Urothelium cell line (cell line): Measurements from ENCODE around the gene CROCC.

Source experiments
- DNase-seq: peaks from one replicate; pipeline ENCODE4 v3.0.0; 2011; ENCODE audit warnings: low spot score, mixed read lengths
- FAIRE-seq: peaks from 2 replicates; lab custom pipeline; 2011; peaks lifted over from hg19 to GRCh38; lab: Jason Lieb, UNC

Gene CROCC

DNA sequence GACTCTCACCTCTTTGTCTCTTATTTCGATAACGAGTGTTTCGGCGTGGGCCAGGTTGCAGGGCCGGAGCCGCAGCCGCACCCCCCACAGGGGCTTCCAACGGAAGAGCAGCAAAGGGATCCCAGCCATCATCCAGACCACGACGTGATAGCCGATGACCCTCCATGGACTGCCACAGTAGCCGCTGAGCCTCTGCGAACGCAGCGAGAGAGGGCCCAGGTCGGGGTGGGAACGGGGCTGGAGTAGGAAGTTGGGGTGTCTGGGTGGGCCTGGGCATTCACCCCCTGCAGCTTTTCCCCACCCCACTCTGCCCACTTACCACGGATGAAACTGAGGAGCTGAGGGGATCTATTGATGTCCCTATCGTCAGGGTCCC, 83.6 kb downstream of the CROCC start:
- FAIRE-seq, result no peak
- DNase-seq, result no peak

DNA sequence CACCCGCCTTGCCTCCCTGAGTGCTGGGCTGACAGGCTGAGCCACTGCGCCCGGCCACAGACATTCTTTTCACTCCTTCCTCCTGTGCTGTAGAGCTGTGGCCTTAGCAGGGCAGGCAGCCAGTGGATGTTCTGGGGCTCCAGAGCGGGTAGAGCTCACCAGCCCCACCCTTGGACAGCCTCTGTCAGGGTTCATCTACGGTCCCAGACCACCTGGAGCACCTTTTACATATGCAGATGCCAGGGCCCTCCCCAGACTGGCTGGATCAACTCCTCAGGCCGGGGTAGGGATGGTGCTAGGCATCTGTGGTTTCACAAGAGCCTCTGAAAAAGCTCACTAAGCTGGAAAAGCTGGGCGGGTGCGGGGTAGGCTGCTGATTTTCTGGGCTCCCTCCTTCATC, 85.4 kb downstream of the CROCC start:
- DNase-seq (no peak), FAIRE-seq (no peak)

DNA sequence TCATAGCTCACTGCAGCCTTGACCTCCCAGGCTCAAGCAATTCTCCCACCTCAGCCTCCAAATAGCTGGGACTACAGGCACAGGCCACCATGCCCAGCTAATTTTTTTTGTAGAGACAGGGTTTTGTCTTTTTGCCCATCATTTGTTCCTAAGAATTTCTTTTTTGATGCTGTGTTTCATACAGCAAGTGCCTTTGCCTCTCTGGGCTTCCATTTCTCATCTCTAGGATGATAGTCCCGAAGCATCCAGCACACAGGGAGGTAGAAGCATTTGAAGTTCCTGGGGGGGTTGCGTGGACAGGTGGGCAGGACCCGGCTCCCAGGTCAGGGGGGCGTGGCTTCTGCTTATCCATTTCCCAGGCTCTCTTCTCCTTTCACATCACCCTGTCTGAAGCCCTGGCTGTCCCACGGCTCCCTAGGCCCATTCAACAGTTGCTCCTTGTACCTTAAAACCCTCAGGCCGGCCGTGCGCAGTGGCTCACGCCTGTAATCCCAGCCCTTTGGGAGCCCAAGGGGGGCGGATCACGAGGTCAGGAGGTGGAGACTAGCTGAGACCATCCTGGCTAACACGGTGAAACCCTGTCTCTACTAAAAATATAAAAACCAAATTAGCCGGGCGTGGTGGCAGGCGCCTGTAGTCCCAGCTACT, 86.6 kb downstream of the CROCC start:
- DNase-seq, result no peak
- no peak for FAIRE-seq

DNA sequence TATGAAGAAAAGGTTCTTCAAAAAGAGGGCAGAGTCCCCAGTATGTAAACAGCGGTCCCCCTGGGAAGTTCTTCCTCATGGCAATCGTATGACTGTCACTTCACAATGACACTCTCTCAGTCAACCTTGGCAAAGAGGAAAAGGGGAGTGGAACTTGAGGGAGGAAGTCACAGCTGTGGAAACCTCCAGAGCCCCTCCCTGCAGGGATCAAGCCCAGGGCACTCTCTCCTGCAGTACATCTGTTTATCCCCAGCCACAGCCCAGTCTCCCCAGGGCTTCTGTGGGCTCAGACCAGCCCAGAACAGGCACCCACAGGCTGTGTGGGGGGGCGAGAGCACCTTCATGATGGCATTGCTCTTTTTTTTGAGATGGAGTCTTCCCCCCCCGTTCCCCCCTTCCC, 88.0 kb downstream of the CROCC start:
- FAIRE-seq, result no peak
- DNase-seq, result no peak

DNA sequence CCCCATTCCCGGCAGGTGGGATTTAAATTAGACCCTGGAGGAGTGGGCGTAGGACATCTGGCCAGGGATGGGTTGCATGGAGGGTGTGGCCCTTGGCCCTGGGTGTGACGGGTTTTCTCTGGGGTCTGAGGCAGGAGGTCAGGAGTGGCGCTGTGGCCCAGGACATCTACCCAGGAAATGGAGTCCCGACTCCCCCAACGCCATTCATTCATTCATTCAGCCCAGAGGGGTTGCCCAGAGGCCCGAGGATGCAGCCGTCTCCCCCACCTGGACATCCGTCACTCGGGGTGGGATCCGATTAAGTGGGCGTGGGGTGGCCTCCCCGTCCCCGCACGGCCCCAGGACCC, 89.3 kb downstream of the CROCC start:
- FAIRE-seq (no peak), DNase-seq (no peak)

DNA sequence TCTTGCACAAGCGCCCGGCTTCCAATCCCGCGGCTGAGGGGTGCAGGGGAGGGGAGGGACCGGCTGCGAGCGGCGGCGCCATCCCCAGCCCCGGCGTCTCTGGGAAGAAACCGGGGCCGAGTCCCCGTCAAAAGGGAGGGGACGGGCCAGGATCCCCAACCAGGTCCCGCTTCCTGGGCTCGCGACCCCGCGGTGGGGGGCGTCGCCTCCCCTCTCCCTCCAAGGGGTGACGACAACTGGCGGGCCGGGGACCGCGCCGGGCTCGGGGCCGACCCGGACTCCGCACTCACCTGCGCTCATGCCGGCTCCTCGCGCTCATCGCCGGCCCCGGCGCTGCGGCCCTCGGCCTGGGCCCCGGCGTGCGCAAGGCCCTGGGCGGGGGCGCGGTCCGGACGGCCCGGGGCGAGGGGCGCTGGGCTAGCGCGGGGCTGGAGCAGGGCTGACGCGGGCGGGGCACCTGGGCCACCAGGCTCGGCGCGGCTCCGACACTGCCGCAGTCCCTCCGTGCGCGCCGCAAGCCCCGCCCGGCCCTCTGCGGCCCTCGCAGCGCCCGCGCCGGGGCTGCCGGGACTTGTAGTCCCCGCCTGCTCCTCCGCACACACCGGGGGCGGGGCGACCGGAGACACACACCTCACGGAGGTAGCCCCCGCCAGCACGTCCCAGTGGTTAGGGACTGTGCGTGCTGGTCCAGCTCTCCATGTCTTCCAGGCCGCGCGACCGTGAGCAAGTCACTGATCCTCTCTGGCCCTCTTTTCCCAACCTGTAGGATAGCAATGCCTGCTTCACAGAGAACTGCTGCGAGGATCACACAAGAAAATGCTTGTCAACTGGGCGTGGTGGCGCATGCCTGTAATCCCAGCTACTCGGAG, 89.9 kb downstream of the CROCC start, which contains the start of gene ATP13A2:
TSS of gene ATP13A2 (minus strand) at position 490 of the 869 bp plus-strand sequence. CDS start at position 300, 190 bp downstream.
- FAIRE-seq, result peak; percentile 69
- peak; percentile 94 for DNase-seq

DNA sequence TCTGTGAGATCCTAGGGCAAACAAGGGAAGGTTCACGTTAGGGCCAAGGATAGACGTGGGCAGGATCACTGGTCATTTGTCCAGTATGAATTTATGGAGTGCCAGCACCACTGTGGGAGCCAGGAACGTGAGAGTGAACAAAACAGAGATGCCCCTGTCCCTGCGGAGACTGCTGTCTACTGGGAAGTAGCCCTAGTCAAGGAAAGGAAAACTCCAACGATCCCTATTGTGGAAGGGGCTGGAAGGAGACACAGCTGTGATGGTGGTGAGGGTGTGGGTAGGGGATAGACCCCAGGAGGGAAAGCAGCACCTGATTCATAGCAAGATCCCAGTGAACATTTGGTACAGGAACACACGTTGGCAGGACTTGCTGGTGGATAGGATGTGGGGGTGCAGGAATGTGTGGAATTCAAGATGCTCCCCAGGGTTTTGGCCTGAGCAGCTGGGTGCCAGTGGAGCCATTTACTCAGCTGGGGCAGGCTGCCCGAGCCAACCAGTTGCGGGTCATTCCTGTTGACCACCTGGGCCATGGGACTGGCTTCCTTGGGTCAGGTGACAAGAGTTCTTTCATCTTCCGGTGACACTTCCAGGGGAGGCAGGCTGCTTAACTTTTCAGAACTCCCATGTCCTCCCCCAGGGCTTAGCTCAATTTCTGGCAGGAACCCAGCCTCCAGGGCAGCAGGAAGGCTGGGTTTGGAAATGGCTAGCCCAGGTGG, 91.2 kb downstream of the CROCC start:
- peak; percentile 50 for DNase-seq
- FAIRE-seq, result no peak

DNA sequence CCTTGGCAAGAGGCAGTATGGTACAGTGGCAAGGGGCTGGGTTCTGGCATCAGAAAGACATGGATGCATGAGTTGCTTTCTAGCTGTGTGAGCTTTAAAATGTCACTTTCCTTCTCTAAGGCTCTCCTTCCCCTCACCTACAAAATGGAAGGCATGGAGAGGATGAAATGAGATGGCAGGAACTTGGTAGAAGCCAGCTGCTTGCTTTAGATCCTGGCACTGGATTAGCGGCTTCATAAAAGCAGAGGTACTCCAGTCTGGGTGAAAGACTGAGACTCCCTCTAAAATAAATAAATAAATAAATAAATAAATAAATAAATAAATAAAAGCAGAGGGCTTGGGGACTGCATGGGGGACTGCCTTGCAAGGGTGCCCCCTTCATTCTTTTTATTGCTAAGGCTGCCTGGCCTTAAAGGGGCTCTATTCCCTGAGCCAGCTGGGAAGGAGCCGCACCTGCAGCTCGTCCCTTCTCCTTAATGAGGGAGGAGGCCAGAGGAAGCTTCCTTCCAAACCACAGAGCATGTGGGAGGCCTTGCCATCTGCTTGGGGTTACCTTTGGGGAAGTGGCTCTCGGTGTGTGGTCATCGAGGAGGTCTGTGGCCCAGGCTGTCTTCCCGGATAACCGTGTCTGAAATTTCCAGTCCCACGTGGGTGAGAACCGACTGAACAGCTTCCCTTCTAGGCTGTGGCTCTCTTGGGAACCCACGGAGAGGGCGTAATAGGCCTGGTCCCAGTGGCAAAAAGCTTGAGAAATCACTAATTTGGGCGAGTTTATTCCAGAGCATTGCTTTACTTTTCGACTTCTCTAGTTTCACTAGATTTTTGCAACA, 92.0 kb downstream of the CROCC start:
- DNase-seq, result peak; percentile 38

DNA sequence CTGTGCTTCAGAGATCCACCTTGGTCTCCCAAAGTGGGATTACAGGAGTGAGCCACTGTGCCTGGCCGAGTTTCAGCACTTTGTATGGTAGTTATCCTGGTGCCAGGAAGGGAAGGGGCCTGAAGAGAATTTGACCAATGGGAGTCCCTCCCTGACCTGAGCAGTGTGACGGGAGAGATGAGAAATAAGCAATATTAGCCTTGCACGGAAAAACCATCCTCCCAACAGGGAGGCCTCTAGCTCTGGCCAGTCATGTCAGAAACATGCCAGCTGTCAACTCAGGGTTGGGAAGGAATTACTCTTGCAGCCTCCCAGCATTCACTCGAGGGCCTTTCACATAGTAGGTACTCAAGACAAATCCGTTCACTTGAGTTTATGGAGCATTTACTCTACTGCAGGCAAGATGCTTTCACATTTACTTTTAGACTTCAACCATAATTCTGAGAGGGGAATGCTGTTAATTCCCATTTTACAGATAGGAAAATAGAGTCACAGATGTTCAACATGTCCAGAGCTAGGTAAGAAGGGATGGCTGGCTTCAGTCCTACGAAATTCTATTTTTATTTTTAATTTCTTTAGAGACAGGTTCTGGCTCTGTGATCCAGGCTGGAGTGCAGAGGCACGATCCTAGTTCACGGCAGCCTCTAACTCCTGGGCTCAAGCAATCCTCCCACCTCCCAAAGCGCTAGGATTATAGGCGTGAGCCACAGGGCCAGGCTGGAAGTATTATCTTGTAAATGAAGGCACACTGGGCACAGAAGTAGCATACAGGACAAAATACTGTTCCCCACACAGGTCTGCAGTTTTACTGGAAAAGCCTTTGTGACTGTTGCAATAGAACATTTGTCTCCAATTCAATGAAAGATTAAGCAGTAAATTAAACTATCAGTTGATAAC, 93.2 kb downstream of the CROCC start:
- FAIRE-seq (no peak), DNase-seq (no peak)

More for the DNA sequence above, 92.0 kb downstream of the CROCC start:
- no peak for FAIRE-seq

DNA sequence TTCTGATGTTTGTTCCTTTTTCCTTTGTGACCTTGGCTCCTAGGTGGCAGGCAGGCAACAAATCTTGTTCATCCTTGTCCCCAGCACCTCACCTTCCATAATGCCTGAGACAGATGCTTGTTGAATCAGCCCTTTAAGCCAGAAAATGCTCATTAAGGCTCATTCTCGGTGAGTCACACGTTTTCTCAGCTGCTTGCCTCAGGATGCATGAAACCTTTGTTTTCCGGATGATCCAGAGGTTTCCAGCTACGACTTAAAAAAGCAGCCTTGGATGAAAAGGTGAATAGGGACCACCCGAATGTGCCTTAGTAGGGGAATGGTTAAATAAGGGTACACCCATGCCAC, 94.6 kb downstream of the CROCC start:
- no peak for FAIRE-seq
- no peak for DNase-seq

DNA sequence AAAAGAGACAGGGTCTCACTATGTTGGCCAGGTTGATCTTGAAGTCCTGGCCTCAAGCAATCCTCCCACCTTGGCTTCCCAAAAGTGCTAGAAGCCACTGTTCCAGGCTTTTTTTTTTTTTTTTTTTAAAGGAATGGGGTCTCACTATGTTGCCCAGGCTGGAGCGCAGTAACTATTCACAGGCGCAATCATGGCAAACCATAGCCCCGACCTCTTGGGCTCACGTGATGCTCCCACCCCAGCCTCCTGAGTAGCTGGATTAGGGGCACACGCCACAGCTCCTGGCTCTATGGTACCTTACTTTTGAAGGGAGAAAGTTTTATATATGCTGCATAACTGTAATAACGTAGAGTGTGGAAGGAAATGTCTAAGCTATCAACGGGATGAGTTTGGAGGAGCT, 95.7 kb downstream of the CROCC start:
- no peak for FAIRE-seq

DNA sequence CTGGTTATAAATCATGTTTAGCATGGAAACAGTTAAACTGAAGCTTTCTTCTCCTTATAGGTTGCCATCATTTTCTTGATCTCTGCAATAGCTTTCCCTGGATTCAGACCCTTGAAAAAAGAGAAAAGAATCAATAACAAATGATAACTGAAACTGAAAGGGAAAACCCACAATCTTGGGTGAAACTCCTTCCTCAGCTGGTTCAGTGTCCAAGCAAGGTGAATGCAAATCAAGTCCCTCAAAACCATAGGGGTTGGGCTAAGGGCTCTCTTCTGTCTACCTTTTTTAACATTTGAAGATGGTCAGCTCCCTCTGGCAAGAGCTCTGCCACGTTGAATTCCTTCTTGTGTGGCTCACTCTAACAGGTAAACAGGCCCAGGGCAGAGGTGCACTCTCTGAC, 97.1 kb downstream of the CROCC start:
- FAIRE-seq (no peak), DNase-seq (no peak)

More for the DNA sequence above, 95.7 kb downstream of the CROCC start:
- no peak for DNase-seq

DNA sequence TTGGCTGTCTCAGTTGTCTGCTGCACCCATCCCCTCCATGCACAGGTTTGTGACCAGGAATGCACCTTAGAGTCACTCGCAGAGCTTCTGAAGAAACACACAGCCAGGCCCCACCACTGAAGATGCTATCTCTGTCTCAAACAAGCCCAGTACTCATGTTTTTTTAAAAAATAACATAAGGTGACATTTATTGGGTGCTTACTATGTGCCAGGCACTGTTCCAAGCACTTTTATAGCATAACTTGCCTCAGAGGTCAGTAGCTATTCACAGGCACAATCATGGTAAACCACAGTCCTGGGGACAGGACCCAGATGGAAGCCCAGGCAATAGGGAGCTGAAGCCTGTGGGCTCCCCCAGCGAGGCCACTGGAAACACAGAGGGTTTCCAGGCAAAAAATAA, 98.8 kb downstream of the CROCC start:
- DNase-seq, result no peak

DNA sequence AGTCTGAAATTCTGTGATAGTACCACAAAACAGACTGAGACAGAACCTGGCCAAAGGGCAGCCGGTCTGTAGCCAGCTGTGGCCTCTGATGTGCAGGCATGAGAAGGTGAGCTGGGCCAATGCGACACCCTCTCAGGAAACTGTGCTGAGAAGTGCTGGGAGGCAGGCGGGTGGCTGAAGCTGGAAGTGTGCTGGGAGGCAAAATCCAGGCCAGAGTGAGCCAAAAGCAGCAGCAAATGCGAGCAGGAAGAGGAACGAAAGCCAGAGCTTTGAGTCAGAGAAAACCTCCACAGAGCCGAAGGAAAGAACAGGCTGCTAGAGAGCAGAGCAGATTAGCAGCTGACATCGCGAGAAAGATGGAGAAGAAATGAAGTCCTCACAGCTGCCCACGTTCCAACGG, 100.2 kb downstream of the CROCC start:
- no peak for DNase-seq
- FAIRE-seq, result no peak

More for the DNA sequence above, 98.8 kb downstream of the CROCC start:
- no peak for FAIRE-seq
